K562 (cell line): ENCODE results near the gene TSPAN15. TPM values are rescaled to one million over a fixed set of nuclear protein-coding genes. Genes with fewer than 3 reads are reported as not detected.
A peak's percentile ranks its signal among the peaks of the same experiment; 100 is the strongest.

ENCODE experiments used
- ARID3B ChIP-seq: fragments of 250-450 bp; sonication (Bioruptor Pico); IDR thresholded peaks from 2 replicates; pipeline ENCODE4 v1.4.0; 2020; ENCODE audit warnings: borderline replicate concordance
- CEBPB ChIP-seq: fragments of 450-650 bp; IDR thresholded peaks from 2 replicates; pipeline ENCODE4 v1.6.1; 2016; ENCODE audit warnings: missing genetic modification characterization, missing compliant biosample characterization
- CXXC5 ChIP-seq: fragments of 250-450 bp; sonication (Bioruptor Pico); IDR thresholded peaks from 2 replicates; pipeline ENCODE4 v1.8.0; 2022; ENCODE audit warnings: inconsistent platforms, mild to moderate bottlenecking, moderate library complexity
- GABPB1 ChIP-seq: sonication (generic); formaldehyde crosslinking; IDR thresholded peaks from 2 replicates; pipeline ENCODE4 v1.8.0; 2022; ENCODE audit warnings: mild to moderate bottlenecking, missing genetic modification reagents
- GATAD2A ChIP-seq: fragments of 450-650 bp; IDR thresholded peaks from 2 replicates; pipeline ENCODE4 v1.6.1; 2017
- ILF3 ChIP-seq: fragments of 450-650 bp; IDR thresholded peaks from 2 replicates; pipeline ENCODE4 v1.6.1; 2018; ENCODE audit warnings: antibody characterized with exemption, mild to moderate bottlenecking, moderate library complexity, borderline replicate concordance
- NR2F6 ChIP-seq: fragments of 450-650 bp; formaldehyde crosslinking; IDR thresholded peaks from 2 replicates; pipeline ENCODE4 v1.4.0; 2020; ENCODE audit warnings: mild to moderate bottlenecking
- POLR2G ChIP-seq: fragments of 200-400 bp; formaldehyde crosslinking; IDR thresholded peaks from 2 replicates; pipeline ENCODE4 v1.6.1; 2017; ENCODE audit warnings: low read depth, mild to moderate bottlenecking, antibody characterized with exemption, low read length, moderate library complexity
- RBM17 ChIP-seq: fragments of 200-400 bp; formaldehyde crosslinking; IDR thresholded peaks from 2 replicates; pipeline ENCODE4 v1.6.1; 2017; ENCODE audit warnings: low read depth, mild to moderate bottlenecking, low read length, borderline replicate concordance
- SMARCB1 ChIP-seq: IDR thresholded peaks from 2 replicates; pipeline ENCODE4 v1.6.1; 2011; ENCODE audit warnings: improper control_type of control experiment, low read depth; ENCODE audit not compliant: insufficient read length
- SREBF2 ChIP-seq: sonication (generic); formaldehyde crosslinking; IDR thresholded peaks from 2 replicates; pipeline ENCODE4 v1.4.0; 2020; ENCODE audit warnings: mild to moderate bottlenecking, missing genetic modification reagents
- STAT6 ChIP-seq: sonication (generic); formaldehyde crosslinking; IDR thresholded peaks from 2 replicates; pipeline ENCODE4 v1.8.1; 2023; ENCODE audit warnings: mild to moderate bottlenecking, missing genetic modification reagents
- TAF9B ChIP-seq: fragments of 450-650 bp; IDR thresholded peaks from 2 replicates; pipeline ENCODE4 v1.6.1; 2018; ENCODE audit warnings: mild to moderate bottlenecking; ENCODE audit not compliant: partially characterized antibody
- TEAD4 ChIP-seq, 2 experiments: sonication (generic) in 1 of 2; formaldehyde crosslinking in 1 of 2; IDR thresholded peaks; 2 replicates each; pipeline versions ENCODE4 v1.6.1 to v1.8.0; 2012 to 2022; ENCODE audit warnings: borderline replicate concordance in 1 of 2, inconsistent platforms in 1 of 2, low read length in 1 of 2, mild to moderate bottlenecking in 1 of 2, missing genetic modification reagents in 1 of 2
- TFAM ChIP-seq: fragments of 250-450 bp; sonication (Bioruptor Pico); conservative IDR thresholded peaks from 2 replicates; pipeline ENCODE4 v1.5.0; 2021; ENCODE audit warnings: mild to moderate bottlenecking, moderate library complexity
- U2AF2 ChIP-seq: fragments of 200-400 bp; formaldehyde crosslinking; optimal IDR thresholded peaks from 2 replicates; pipeline ENCODE3; 2017; ENCODE audit warnings: low read depth, mild to moderate bottlenecking, low read length
- XRCC4 ChIP-seq: IDR thresholded peaks from one replicate; pipeline ENCODE4 v1.6.1; 2011; ENCODE audit not compliant: insufficient read depth, insufficient read length; ENCODE audit errors: extremely low read depth
- ZBTB7A ChIP-seq: IDR thresholded peaks from 2 replicates; pipeline ENCODE4 v1.6.1; 2011; ENCODE audit warnings: low read depth, mild to moderate bottlenecking, low read length, moderate library complexity, borderline replicate concordance; ENCODE audit not compliant: control insufficient read depth
- ZNF175 ChIP-seq: fragments of 200-800 bp; sonication (Bioruptor generic); IDR thresholded peaks from 2 replicates; pipeline ENCODE4 v1.6.1; 2016; ENCODE audit warnings: low read depth, mild to moderate bottlenecking, missing genetic modification characterization, missing compliant biosample characterization
- ZNF668 ChIP-seq: fragments of 250-450 bp; sonication (Bioruptor Pico); IDR thresholded peaks from 2 replicates; pipeline ENCODE4 v1.8.0; 2022; ENCODE audit warnings: mild to moderate bottlenecking, inconsistent platforms
- ZNF785 ChIP-seq: fragments of 250-450 bp; sonication (Bioruptor Pico); IDR thresholded peaks from 2 replicates; pipeline ENCODE4 v1.4.0; 2020; ENCODE audit warnings: mild to moderate bottlenecking
- polyA plus RNA-seq, 8 experiments: library from polyadenylated mRNA; depleted of rRNA in 4 of 8; stranded (reverse) in 5 of 8; unstranded in 3 of 8; fragments of >200 nt; fragmentation: Nextera tagmentation in 2 of 8; fragmentation: Illumina TruSeq in 1 of 8; extraction: Ambion mirVana in 2 of 8; extraction: Trizol in 1 of 8; gene quantifications; 2 replicates each; pipeline versions ENCODE4 v1.2.1 to v1.2.3, GENCODE V29; 2011 to 2014; ENCODE audit warnings: inconsistent platforms in 1 of 8, missing spikeins in 1 of 8
- total RNA-seq, 7 experiments: library from RNA; depleted of rRNA in 6 of 7; stranded (reverse); fragments of >200 nt in 6 of 7; fragmentation: Illumina TruSeq in 2 of 7; extraction: Trizol in 2 of 7; gene quantifications; 2 replicates each; pipeline versions ENCODE4 v1.2.1 to v1.2.3, GENCODE V29; 2011 to 2021; ENCODE audit warnings: low replicate concordance in 1 of 7
- TF ChIP-seq, protein P1 (sequence below), 3 experiments: fragments of 200-800 bp in 1 of 3; sonication (Bioruptor generic) in 1 of 3; sonication (generic) in 1 of 3; formaldehyde crosslinking in 1 of 3; IDR thresholded peaks; 2 replicates each; pipeline versions ENCODE4 v1.6.1 to v1.8.0; 2016 to 2022; ENCODE audit warnings: mild to moderate bottlenecking in 2 of 3, missing compliant biosample characterization in 2 of 3, missing genetic modification characterization in 2 of 3, missing genetic modification reagents in 1 of 3

The TSPAN15 gene
- total and polyA plus RNA-seq, 9 of the 15 experiments (the other 6 are each of a cell fraction or from before 2014, with no cell fraction given), result 0.33 to 1.0 (median 0.45) TPM; not detected in 2

DNA sequence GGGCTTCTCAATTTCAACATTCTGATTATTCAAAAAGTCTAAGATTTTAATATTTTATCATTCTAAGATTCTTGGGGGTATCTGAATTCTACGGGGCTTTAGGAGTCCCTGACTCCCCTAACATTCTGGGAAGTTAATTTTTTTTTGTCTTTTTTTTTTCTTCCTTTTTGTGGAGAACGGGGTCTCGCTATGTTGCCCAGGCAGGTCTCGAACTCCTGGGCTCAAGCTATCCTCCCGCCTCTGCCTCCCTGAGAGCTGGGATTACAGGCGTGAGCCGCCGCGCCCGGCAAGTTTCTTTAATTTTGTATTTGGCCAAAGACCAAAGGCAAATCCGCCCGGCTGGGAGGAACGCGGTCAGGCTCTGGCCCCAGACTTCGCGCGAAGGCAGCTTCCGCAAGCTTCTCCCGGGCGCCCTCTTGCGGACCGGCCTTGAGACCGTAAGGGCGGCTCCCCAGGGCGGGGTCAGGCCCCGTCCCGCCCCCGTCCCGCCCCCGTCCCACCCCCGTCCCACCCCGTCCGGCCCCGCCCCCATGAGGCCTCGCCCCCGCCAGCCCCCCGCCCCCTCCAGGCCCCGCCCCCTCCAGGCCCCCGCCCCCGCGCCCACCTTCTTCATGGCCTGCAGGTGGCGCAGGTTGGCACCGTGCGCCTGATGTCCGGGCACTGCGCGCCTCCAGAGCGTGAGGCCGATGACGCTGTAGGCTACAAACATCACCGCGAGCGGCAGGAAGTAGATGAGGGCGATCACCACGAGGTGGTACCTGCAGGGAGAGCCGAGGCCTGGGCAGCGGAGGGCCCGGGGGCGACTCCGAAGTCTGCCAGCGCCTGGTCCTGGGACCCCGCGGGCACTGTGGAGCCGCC is 42.7 kb upstream of the TSPAN15 start (continued):
- TF ChIP-seq CXXC5 (CRISPR knock-in tag) (peak; percentile 73; the same call in 1 of the 2 replicates), TAF9B (no peak), ZBTB7A (peak; percentile 84; the same call in 1 of the 2 replicates), TEAD4 (IDR thresholded peaks at IDR 0.05; ENCODE audit: low read length) (peak; percentile 26), TEAD4 (CRISPR knock-in tag; IDR thresholded peaks at IDR 0.05; ENCODE audit: borderline replicate concordance) (no peak), SMARCB1 (no peak), ZNF668 (no peak), ARID3B (CRISPR knock-in tag) (no peak), NR2F6 (no peak), RBM17 (no peak), ZNF175 (CRISPR knock-in tag) (no peak), SREBF2 (CRISPR knock-in tag) (no peak), TFAM (CRISPR knock-in tag) (no peak), GATAD2A (peak; percentile 54; the same call in 1 of the 2 replicates), GABPB1 (CRISPR knock-in tag) (peak; percentile 72), ZNF785 (CRISPR knock-in tag) (no peak), XRCC4 (no peak), CEBPB (tag) (no peak), POLR2G (peak; percentile 83), U2AF2 (no peak), STAT6 (no peak), ILF3 (no peak)
- TF ChIP-seq, protein P1, sequence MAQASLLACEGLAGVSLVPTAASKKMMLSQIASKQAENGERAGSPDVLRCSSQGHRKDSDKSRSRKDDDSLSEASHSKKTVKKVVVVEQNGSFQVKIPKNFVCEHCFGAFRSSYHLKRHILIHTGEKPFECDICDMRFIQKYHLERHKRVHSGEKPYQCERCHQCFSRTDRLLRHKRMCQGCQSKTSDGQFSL (CRISPR knock-in tag; IDR thresholded peaks at IDR 0.05), result no peak
- TF ChIP-seq, protein P1 (tag; IDR thresholded peaks at IDR 0.05), result no peak
